22Rv1 (cell line): ENCODE measurements around the gene FAT2.

Experiments
- CTCF ChIP-seq: fragments of 450-650 bp; IDR thresholded peaks from 2 replicates; pipeline ENCODE4 v1.5.1; 2017; ENCODE audit warnings: mild to moderate bottlenecking
- ZFX ChIP-seq: fragments of 450-650 bp; IDR thresholded peaks from 2 replicates; pipeline ENCODE4 v1.6.1; 2017; ENCODE audit warnings: antibody characterized with exemption, borderline replicate concordance

DNA sequence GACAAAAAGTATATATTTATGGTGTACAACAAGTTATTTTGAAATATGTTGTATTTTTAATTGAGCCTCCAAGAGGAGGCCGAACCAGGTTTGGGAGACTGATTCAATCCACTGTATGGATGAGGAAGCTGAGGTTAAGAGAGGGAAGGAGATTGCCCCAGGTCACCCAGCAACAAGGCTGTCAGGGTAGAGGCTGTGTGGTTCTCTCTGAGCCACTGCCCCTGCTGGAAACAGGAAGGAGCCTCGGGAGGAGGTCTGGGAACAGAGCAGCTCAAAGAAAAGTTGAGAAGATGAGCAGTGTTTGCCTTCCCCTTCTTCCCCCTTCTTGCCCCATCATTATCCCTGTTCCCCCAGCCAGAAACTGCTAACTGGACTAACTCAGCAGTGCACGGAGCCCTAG is 6.6 kb upstream of the FAT2 start:
- TF ChIP-seq CTCF, result no peak
- no peak for TF ChIP-seq ZFX
